NCI-H69 (cell line): ENCODE measurements around the gene BTBD9.

Experiments
- DNase-seq: peaks from one replicate; lab custom pipeline; 2025; lab: John Stamatoyannopoulos, UW

Gene BTBD9

GRCh38 chr6:38554700-38555413 lies 84.9 kb downstream of the BTBD9 start:
- DNase-seq, result no peak

GRCh38 chr6:38554014-38554413 lies 85.7 kb downstream of the BTBD9 start:
- DNase-seq, result no peak

- no peak for DNase-seq
Measured at GRCh38 chr6:38552121-38552520, 87.6 kb downstream of the BTBD9 start.

GRCh38 chr6:38549795-38550194 lies 89.9 kb downstream of the BTBD9 start:
- DNase-seq, result no peak

- no peak for DNase-seq
Measured at GRCh38 chr6:38549180-38549579, 90.5 kb downstream of the BTBD9 start.

- no peak for DNase-seq
Measured at GRCh38 chr6:38543022-38543421, 96.7 kb downstream of the BTBD9 start.

GRCh38 chr6:38542031-38542430 lies 97.7 kb downstream of the BTBD9 start:
- no peak for DNase-seq

- no peak for DNase-seq
Measured at GRCh38 chr6:38533064-38533463, 106.7 kb downstream of the BTBD9 start.

- DNase-seq, result no peak
Measured at GRCh38 chr6:38531134-38531533, 108.6 kb downstream of the BTBD9 start.

GRCh38 chr6:38528196-38528965 lies 111.3 kb downstream of the BTBD9 start:
- DNase-seq, result no peak

GRCh38 chr6:38527371-38527770 lies 112.4 kb downstream of the BTBD9 start:
- DNase-seq, result no peak

- DNase-seq, result no peak
Measured at GRCh38 chr6:38525888-38526287, 113.8 kb downstream of the BTBD9 start.

GRCh38 chr6:38524436-38525145 lies 115.1 kb downstream of the BTBD9 start:
- DNase-seq, result no peak

- DNase-seq, result no peak
Measured at GRCh38 chr6:38522322-38522721, 117.4 kb downstream of the BTBD9 start.

- DNase-seq, result no peak
Measured at GRCh38 chr6:38518511-38519304, 121.0 kb downstream of the BTBD9 start.

- peak; percentile 22 for DNase-seq
Measured at GRCh38 chr6:38517005-38517404, 122.7 kb downstream of the BTBD9 start.

GRCh38 chr6:38514399-38514798 lies 125.3 kb downstream of the BTBD9 start:
- no peak for DNase-seq

GRCh38 chr6:38512211-38512610 lies 127.5 kb downstream of the BTBD9 start:
- DNase-seq, result no peak

GRCh38 chr6:38510205-38510604 lies 129.5 kb downstream of the BTBD9 start:
- DNase-seq, result no peak

GRCh38 chr6:38509713-38510112 lies 130.0 kb downstream of the BTBD9 start:
- no peak for DNase-seq

GRCh38 chr6:38508894-38509293 lies 130.8 kb downstream of the BTBD9 start:
- peak; percentile 82 for DNase-seq

- no peak for DNase-seq
Measured at GRCh38 chr6:38508286-38508685, 131.4 kb downstream of the BTBD9 start.
